Endothelial cell of umbilical vein (primary cell): Measurements from ENCODE around the gene FKBP7. TPM values are rescaled to one million over a fixed set of nuclear protein-coding genes. Genes with fewer than 3 reads are reported as not detected.

Experiments
- BruUV-seq: library from RNA; stranded (reverse); fragments of 400-500 nt; replicated peaks from 2 replicates; lab custom pipeline; 2021; lab: Mats Ljungman, UMichigan
- CTCF ChIA-PET: fragments of 300-600, 350-600 bp; sonication (Branson Sonifier 250); formaldehyde crosslinking; loops from one replicate; lab custom pipeline; 2021; ENCODE audit warnings: antibody characterized with exemption, inconsistent platforms; lab: Charles Lee
- POLR2A ChIA-PET: fragments of 300-600, 350-600 bp; sonication (Branson Sonifier 250); formaldehyde crosslinking; loops from one replicate; lab custom pipeline; 2021; ENCODE audit warnings: antibody characterized with exemption, inconsistent platforms; lab: Charles Lee
- DNase-seq: peaks from one replicate; pipeline ENCODE4 v3.0.0-alpha.2; 2011; ENCODE audit warnings: low read depth, low spot score
- FAIRE-seq: peaks from 2 replicates; lab custom pipeline; 2011; peaks lifted over from hg19 to GRCh38; lab: Jason Lieb, UNC
- H2AFZ ChIP-seq: 2 replicates; pipeline ENCODE4 v1.6.0; 2012; ENCODE audit warnings: low read depth, low read length, control low read depth, inconsistent platforms
- H3K27ac ChIP-seq: 2 replicates; pipeline ENCODE4 v1.5.1; 2011; ENCODE audit warnings: low read depth, mild to moderate bottlenecking, control low read depth, low read length, moderate library complexity; ENCODE audit not compliant: insufficient read depth
- H3K27me3 ChIP-seq, 2 experiments: 2 replicates each; pipeline versions ENCODE4 v1.6.0 to v1.6.1; 2011; ENCODE audit warnings: low read length in 2 of 2, mixed read lengths in 1 of 2; ENCODE audit not compliant: control insufficient read depth in 2 of 2, insufficient read depth in 2 of 2
- H3K36me3 ChIP-seq, 2 experiments: 2 replicates in 1 of 2; 3 replicates in 1 of 2; pipeline ENCODE4 v1.5.1; 2011; ENCODE audit warnings: low read length in 2 of 2, mild to moderate bottlenecking in 1 of 2, moderate library complexity in 1 of 2; ENCODE audit not compliant: control insufficient read depth in 2 of 2, insufficient read depth in 2 of 2; ENCODE audit errors: extremely low read depth in 1 of 2
- H3K4me1 ChIP-seq: 3 replicates; pipeline ENCODE4 v1.5.1; 2011; ENCODE audit warnings: mild to moderate bottlenecking, low read length; ENCODE audit not compliant: control insufficient read depth, insufficient read depth; ENCODE audit errors: extremely low read depth
- H3K4me2 ChIP-seq: 2 replicates; pipeline ENCODE4 v1.6.1; 2011; ENCODE audit warnings: low read length, control low read depth, mixed read lengths; ENCODE audit not compliant: insufficient read depth
- H3K4me3 ChIP-seq, 3 experiments: fragments of 200-600 bp in 1 of 3; sonication (generic), shearing (Covaris generic) in 1 of 3; replicated peaks in 1 of 3; 2 replicates each; pipeline ENCODE4 v1.5.1; 2011 to 2016; ENCODE audit warnings: control low read depth in 3 of 3, low read length in 3 of 3, mild to moderate bottlenecking in 2 of 3, inconsistent platforms in 1 of 3, low read depth in 1 of 3, moderate library complexity in 1 of 3; ENCODE audit not compliant: insufficient read depth in 1 of 3
- H3K79me2 ChIP-seq: 2 replicates; pipeline ENCODE4 v1.6.0; 2012; ENCODE audit warnings: low read length, inconsistent platforms; ENCODE audit not compliant: control insufficient read depth, insufficient read depth
- H3K9ac ChIP-seq: replicated peaks from 2 replicates; pipeline ENCODE3; 2011; ENCODE audit warnings: low read length, control low read depth; ENCODE audit not compliant: insufficient read depth; ENCODE audit errors: extremely low read depth
- H3K9me1 ChIP-seq: replicated peaks from 3 replicates; pipeline ENCODE4 v1.6.0; 2011; ENCODE audit warnings: mild to moderate bottlenecking, low read length; ENCODE audit not compliant: control insufficient read depth, insufficient read depth; ENCODE audit errors: extremely low read depth
- H3K9me3 ChIP-seq: replicated peaks from 2 replicates; pipeline ENCODE4 v1.5.1; 2012; ENCODE audit warnings: low read length, inconsistent platforms; ENCODE audit not compliant: control insufficient read depth, insufficient read depth
- H4K20me1 ChIP-seq: replicated peaks from 2 replicates; pipeline ENCODE3; 2011; ENCODE audit warnings: mild to moderate bottlenecking, low read length; ENCODE audit not compliant: control insufficient read depth, insufficient read depth; ENCODE audit errors: extremely low read depth
- CTCF ChIP-seq, 2 donors: IDR thresholded peaks; 1 replicate in 1 of 2; 2 replicates in 1 of 2; pipeline ENCODE4 v1.5.1; 2011; ENCODE audit warnings: low read length in 2 of 2, mild to moderate bottlenecking in 2 of 2, moderate library complexity in 2 of 2, control low read depth in 1 of 2, inconsistent platforms in 1 of 2, low read depth in 1 of 2; ENCODE audit not compliant: insufficient read depth in 1 of 2; ENCODE audit errors: extremely low read depth in 1 of 2
- EZH2 ChIP-seq: IDR thresholded peaks from 2 replicates; pipeline ENCODE4 v1.6.1; 2012; ENCODE audit warnings: borderline replicate concordance, low read depth, mild to moderate bottlenecking, moderate library complexity, low read length, inconsistent platforms; ENCODE audit not compliant: severe bottlenecking
- FOS ChIP-seq: IDR thresholded peaks from 2 replicates; pipeline ENCODE4 v1.6.1; 2011; ENCODE audit warnings: mild to moderate bottlenecking, low read length, moderate library complexity, borderline replicate concordance; ENCODE audit not compliant: insufficient read depth
- GATA2 ChIP-seq: IDR thresholded peaks from 2 replicates; pipeline ENCODE4 v1.7.0; 2011; ENCODE audit warnings: low read depth, mild to moderate bottlenecking, moderate library complexity, mixed read lengths, low read length; ENCODE audit not compliant: insufficient read length, insufficient read depth
- JUN ChIP-seq: IDR thresholded peaks from 2 replicates; pipeline ENCODE4 v1.6.1; 2011; ENCODE audit warnings: borderline replicate concordance, low read depth; ENCODE audit not compliant: insufficient read length, insufficient read depth
- MAX ChIP-seq: IDR thresholded peaks from 2 replicates; pipeline ENCODE4 v1.6.1; 2011; ENCODE audit not compliant: insufficient read depth, insufficient read length
- MYC ChIP-seq: IDR thresholded peaks from one replicate; pipeline ENCODE4 v1.6.1; 2011; ENCODE audit warnings: mild to moderate bottlenecking, low read depth, low read length
- POLR2A ChIP-seq: IDR thresholded peaks from 2 replicates; pipeline ENCODE4 v1.6.1; 2012; ENCODE audit warnings: low read depth, mild to moderate bottlenecking, control low read depth, low read length
- POLR2AphosphoS5 ChIP-seq: IDR thresholded peaks from 2 replicates; pipeline ENCODE4 v1.6.1; 2012; ENCODE audit warnings: low read depth, mild to moderate bottlenecking, control low read depth, low read length, moderate library complexity; ENCODE audit not compliant: insufficient read depth
- dilution Hi-C: fragments of 300-500 bp; cut with MboI; formaldehyde crosslinking; loops from one replicate; pipeline ENCODE4 v1.15.0; 2019; ENCODE audit warnings: low sequenced_read_pairs; ENCODE audit not compliant: extremely low pct_ligation_motif_present
- intact Hi-C: fragments of 100-400 bp; cut with micrococcal nuclease; formaldehyde crosslinking; loops from one replicate; pipeline ENCODE4 v1.10.0; 2022
- polyA plus RNA-seq, 4 experiments: library from polyadenylated mRNA; depleted of rRNA in 3 of 4; stranded (reverse) in 3 of 4; unstranded in 1 of 4; fragments of >200 nt; gene quantifications; 2 replicates each; pipeline versions ENCODE4 v1.2.1 to v1.2.3, GENCODE V29; 2011 to 2012; ENCODE audit warnings: missing spikeins in 1 of 4
- total RNA-seq: library from RNA; stranded (reverse); gene quantifications from 2 replicates; pipeline ENCODE4 v1.2.3, GENCODE V29; 2021

Gene FKBP7
- total and polyA plus RNA-seq, 2 donors (not counting 3 experiments of a cell fraction or from before 2014, with no cell fraction given) = 11.2 to 20.5 TPM

- no peaks in the 10 kb centered on the region for H3K4me1 ChIP-seq
- peaks cover 12 to 26% of the 10 kb centered on the region in 2 experiments for H3K36me3 ChIP-seq
- H3K4me2 ChIP-seq = no peak overlapping the region
- H3K4me3 ChIP-seq = no peak overlapping the region
- TF ChIP-seq MAX (no peak), MYC (no peak), JUN (no peak), POLR2A (no peak), CTCF (IDR thresholded peaks at IDR 0.05; ENCODE audit: extremely low read depth in 1 of 2, insufficient read depth in 1 of 2, low read depth in 1 of 2, low read length in 2 of 2) (no peak), POLR2AphosphoS5 (no peak), FOS (no peak), GATA2 (no peak), EZH2 (no peak)
- H3K9me1 ChIP-seq = no peaks in the 10 kb centered on the region
- H3K79me2 ChIP-seq = no peaks in the 10 kb centered on the region
- ChIA-PET CTCF (no interaction called here), POLR2A (no interaction called here)
- FAIRE-seq (no peak), DNase-seq (no peak)
- dilution Hi-C loops (no loop called here), intact Hi-C loops (no loop called here)
- H3K9ac ChIP-seq = no peak overlapping the region
- no peaks in the 10 kb centered on the region for H4K20me1 ChIP-seq
- no peaks in the 10 kb centered on the region for H3K27me3 ChIP-seq
- no peaks in the 10 kb centered on the region for H3K9me3 ChIP-seq
- no peak overlapping the region for H3K27ac ChIP-seq
- no peak overlapping the region for H2AFZ ChIP-seq
- BruUV-seq = no TSS peak
Measured at GRCh38 chr2:178498137-178498536, 19.7 kb upstream of the FKBP7 start.
